ENCODE data around the gene SVOPL.

SVOPL gene

GRCh38 chr7:138661069-138661635, 40.0 kb downstream of the SVOPL start:
- DNase-seq (ENCODE audit: low read depth), result no peak

- DNase-seq (ENCODE audit: low read depth), result no peak
These were observed 42.3 kb downstream of the SVOPL start for GRCh38 chr7:138658889-138659288.

- no peak for DNase-seq (ENCODE audit: low read depth)
These were observed 43.2 kb downstream of the SVOPL start for GRCh38 chr7:138657854-138658386.

GRCh38 chr7:138656952-138657351, 44.2 kb downstream of the SVOPL start:
- no peak for DNase-seq (ENCODE audit: low read depth)

- DNase-seq (ENCODE audit: low read depth), result no peak
These were observed 46.5 kb downstream of the SVOPL start for GRCh38 chr7:138654616-138655015.

GRCh38 chr7:138649506-138649905, 51.7 kb downstream of the SVOPL start:
- DNase-seq (ENCODE audit: low read depth), result no peak

GRCh38 chr7:138645284-138645683, 55.9 kb downstream of the SVOPL start:
- DNase-seq (ENCODE audit: low read depth), result no peak

GRCh38 chr7:138632826-138633602, 68.1 kb downstream of the SVOPL start:
- no peak for DNase-seq (ENCODE audit: low read depth)

- no peak for DNase-seq (ENCODE audit: low read depth)
These were observed 68.8 kb downstream of the SVOPL start for GRCh38 chr7:138632384-138632783.

GRCh38 chr7:138630059-138630610, 71.0 kb downstream of the SVOPL start:
- no peak for DNase-seq (ENCODE audit: low read depth)

GRCh38 chr7:138627361-138627760, 73.8 kb downstream of the SVOPL start:
- no peak for DNase-seq (ENCODE audit: low read depth)

GRCh38 chr7:138626846-138627245, 74.3 kb downstream of the SVOPL start:
- DNase-seq (ENCODE audit: low read depth), result no peak

GRCh38 chr7:138625849-138626230, 75.3 kb downstream of the SVOPL start:
- no peak for DNase-seq (ENCODE audit: low read depth)

- DNase-seq (ENCODE audit: low read depth), result no peak
These were observed 75.9 kb downstream of the SVOPL start for GRCh38 chr7:138625084-138625848.

GRCh38 chr7:138622841-138623240, 78.3 kb downstream of the SVOPL start:
- no peak for DNase-seq (ENCODE audit: low read depth)

- no peak for DNase-seq (ENCODE audit: low read depth)
These were observed 82.2 kb downstream of the SVOPL start for GRCh38 chr7:138618933-138619332.

GRCh38 chr7:138618506-138618905, 82.7 kb downstream of the SVOPL start:
- DNase-seq (ENCODE audit: low read depth), result no peak

- no peak for DNase-seq (ENCODE audit: low read depth)
These were observed 85.1 kb downstream of the SVOPL start for GRCh38 chr7:138616085-138616484.

- DNase-seq (ENCODE audit: low read depth), result no peak
These were observed 87.5 kb downstream of the SVOPL start for GRCh38 chr7:138613630-138614029.

- no peak for DNase-seq (ENCODE audit: low read depth)
These were observed 90.4 kb downstream of the SVOPL start for GRCh38 chr7:138610671-138611170.

- DNase-seq (ENCODE audit: low read depth), result no peak
These were observed 92.9 kb downstream of the SVOPL start for GRCh38 chr7:138608275-138608674.

All from HS-5 (cell line).